ENCODE results near the gene CACNG4. TPM values are rescaled to one million over a fixed set of nuclear protein-coding genes. Genes with fewer than 3 reads are reported as not detected.

The CACNG4 gene
- total RNA-seq, 1 donor from 2014 or later: not detected

GRCh38 chr17:67050066-67050465 is 85.6 kb downstream of the CACNG4 start:
- no peak for DNase-seq (ENCODE audit: missing footprints)
- intact Hi-C loops (cut with DNase I): no loop called here
- ATAC-seq: no peak

- intact Hi-C loops (cut with DNase I): no loop called here
- ATAC-seq (no peak), DNase-seq (ENCODE audit: missing footprints) (no peak)
These were observed 86.1 kb downstream of the CACNG4 start for GRCh38 chr17:67050471-67051154.

- DNase-seq (ENCODE audit: missing footprints): no peak
- intact Hi-C loops (cut with DNase I): no loop called here
- no peak for ATAC-seq
These were observed 86.6 kb downstream of the CACNG4 start for GRCh38 chr17:67051155-67051538.

- ATAC-seq: no peak
- DNase-seq (ENCODE audit: missing footprints): no peak
- intact Hi-C loops (cut with DNase I): no loop called here
These were observed 87.3 kb downstream of the CACNG4 start for GRCh38 chr17:67051837-67052236.

- ATAC-seq: no peak
- intact Hi-C loops (cut with DNase I): no loop called here
- DNase-seq (ENCODE audit: missing footprints): no peak
These were observed 88.4 kb downstream of the CACNG4 start for GRCh38 chr17:67052720-67053437.

- DNase-seq (ENCODE audit: missing footprints): no peak
- intact Hi-C loops (cut with DNase I): no loop called here
- ATAC-seq: no peak
These were observed 89.0 kb downstream of the CACNG4 start for GRCh38 chr17:67053438-67054000.

GRCh38 chr17:67054011-67054591 is 89.6 kb downstream of the CACNG4 start:
- ATAC-seq (no peak), DNase-seq (ENCODE audit: missing footprints) (no peak)
- intact Hi-C loops (cut with DNase I): no loop called here

- DNase-seq (ENCODE audit: missing footprints): no peak
- no peak for ATAC-seq
- intact Hi-C loops (cut with DNase I): no loop called here
These were observed 90.1 kb downstream of the CACNG4 start for GRCh38 chr17:67054608-67055007.

GRCh38 chr17:67055041-67055443 is 90.5 kb downstream of the CACNG4 start:
- DNase-seq (ENCODE audit: missing footprints): no peak
- no peak for ATAC-seq

GRCh38 chr17:67055811-67056745 is 91.6 kb downstream of the CACNG4 start:
- peak; percentile 62 for ATAC-seq

More at GRCh38 chr17:67055041-67055443, 90.5 kb downstream of the CACNG4 start:
- intact Hi-C loops (cut with DNase I): no loop called here

GRCh38 chr17:67056746-67057490 is 92.4 kb downstream of the CACNG4 start:
- peak; percentile 48 for ATAC-seq
- intact Hi-C loops (cut with DNase I): no loop called here
- no peak for DNase-seq (ENCODE audit: missing footprints)

More at GRCh38 chr17:67055811-67056745, 91.6 kb downstream of the CACNG4 start:
- DNase-seq (ENCODE audit: missing footprints): no peak
- intact Hi-C loops (cut with DNase I): no loop called here

- intact Hi-C loops (cut with DNase I): no loop called here
- no peak for ATAC-seq
- no peak for DNase-seq (ENCODE audit: missing footprints)
These were observed 93.5 kb downstream of the CACNG4 start for GRCh38 chr17:67058036-67058435.

GRCh38 chr17:67059372-67059771 is 94.9 kb downstream of the CACNG4 start:
- DNase-seq (ENCODE audit: missing footprints): no peak
- ATAC-seq: no peak
- intact Hi-C loops (cut with DNase I): no loop called here

GRCh38 chr17:67063141-67063540 is 98.6 kb downstream of the CACNG4 start:
- ATAC-seq (no peak), DNase-seq (ENCODE audit: missing footprints) (no peak)
- intact Hi-C loops (cut with DNase I): no loop called here

- DNase-seq (ENCODE audit: missing footprints): no peak
- intact Hi-C loops (cut with DNase I): no loop called here
- ATAC-seq: no peak
These were observed 102.2 kb downstream of the CACNG4 start for GRCh38 chr17:67066717-67067116.

- ATAC-seq (no peak), DNase-seq (ENCODE audit: missing footprints) (no peak)
- intact Hi-C loops (cut with DNase I): no loop called here
These were observed 103.3 kb downstream of the CACNG4 start for GRCh38 chr17:67067571-67068482.

GRCh38 chr17:67068999-67069398 is 104.5 kb downstream of the CACNG4 start:
- no peak for ATAC-seq
- intact Hi-C loops (cut with DNase I): no loop called here
- no peak for DNase-seq (ENCODE audit: missing footprints)

Measured in Right ventricle myocardium inferior (tissue), 1 donor.